K562 (cell line): ENCODE results near the gene OLIG1. TPM values are rescaled to one million over a fixed set of nuclear protein-coding genes. Genes with fewer than 3 reads are reported as not detected.

Experiments used
- ATAC-seq: fragments of 200-7000 bp; cut with Tn5 transposase; 3 replicates; pipeline ENCODE4 v1.9.1; 2020; ENCODE audit warnings: moderate library complexity
- BruUV-seq: library from RNA; stranded (reverse); fragments of 400-500 nt; replicated peaks from 2 replicates; lab custom pipeline; 2021; lab: Mats Ljungman, UMichigan
- CTCF ChIA-PET: fragments of 300-600 bp; formaldehyde crosslinking; extraction: SDS; loops from one replicate; lab custom pipeline; 2021; ENCODE audit warnings: low intra/inter-chr PET ratio; lab: Yijun Ruan, JAX
- POLR2A ChIA-PET: fragments of 300-600, 350-650 bp; sonication (Branson Sonifier 250); formaldehyde crosslinking; extraction: SDS; loops from one replicate; lab custom pipeline; 2021; ENCODE audit warnings: antibody characterized with exemption, inconsistent platforms; lab: Yijun Ruan, JAX
- DNase-seq, 4 experiments: peaks; one replicate each; pipeline versions ENCODE4 v3.0.0 to v3.0.0-alpha.2; 2011 to 2018; ENCODE audit warnings: low spot score in 3 of 4, mixed read lengths in 3 of 4; ENCODE audit errors: extremely low read depth in 1 of 4
- FAIRE-seq: peaks from 2 replicates; lab custom pipeline; 2011; peaks lifted over from hg19 to GRCh38; lab: Jason Lieb, UNC
- H2AFZ ChIP-seq: 2 replicates; pipeline ENCODE4 v1.6.0; 2011; ENCODE audit warnings: low read depth, low read length, control low read depth, inconsistent platforms
- H3K27ac ChIP-seq: fragments of 200-600 bp; 3 replicates; pipeline ENCODE4 v1.8.0; 2011; ENCODE audit warnings: low read depth, mild to moderate bottlenecking, control low read depth, inconsistent platforms, low read length, moderate library complexity, mixed read lengths; ENCODE audit errors: extremely low read depth
- H3K27me3 ChIP-seq, 2 experiments: fragments of 300-600 bp in 1 of 2; 2 replicates in 1 of 2; 3 replicates in 1 of 2; pipeline versions ENCODE4 v1.6.0 to v1.8.0; 2011; ENCODE audit warnings: inconsistent platforms in 2 of 2, low read length in 2 of 2, mild to moderate bottlenecking in 1 of 2, mixed read lengths in 1 of 2, moderate library complexity in 1 of 2; ENCODE audit not compliant: control insufficient read depth in 2 of 2, insufficient read depth in 2 of 2
- H3K36me3 ChIP-seq: fragments of 300-600 bp; 3 replicates; pipeline ENCODE4 v1.8.0; 2011; ENCODE audit warnings: mild to moderate bottlenecking, low read length, inconsistent platforms; ENCODE audit not compliant: control insufficient read depth, insufficient read depth
- H3K4me1 ChIP-seq, 2 experiments: fragments of 200-600 bp in 1 of 2; replicated peaks in 1 of 2; 2 replicates in 1 of 2; 3 replicates in 1 of 2; pipeline versions ENCODE4 v1.5.1 to v1.8.0; 2011; ENCODE audit warnings: inconsistent platforms in 2 of 2, low read length in 2 of 2, mild to moderate bottlenecking in 1 of 2, mixed read lengths in 1 of 2, moderate library complexity in 1 of 2; ENCODE audit not compliant: control insufficient read depth in 2 of 2, insufficient read depth in 2 of 2
- H3K4me2 ChIP-seq: 2 replicates; pipeline ENCODE4 v1.6.1; 2011; ENCODE audit warnings: low read length, control low read depth, inconsistent platforms, mixed read lengths; ENCODE audit not compliant: insufficient read depth
- H3K4me3 ChIP-seq: fragments of 200-600 bp; sonication (generic), shearing (Covaris generic); 2 replicates; pipeline ENCODE4 v1.5.1; 2016; ENCODE audit warnings: control low read depth, inconsistent platforms
- H3K79me2 ChIP-seq: fragments of 200-600 bp; 3 replicates; pipeline ENCODE4 v1.8.0; 2011; ENCODE audit warnings: low read length, inconsistent platforms; ENCODE audit not compliant: control insufficient read depth, insufficient read depth
- H3K9ac ChIP-seq, 2 experiments: 2 replicates each; pipeline versions ENCODE4 v1.6.0 to v1.6.1; 2011; ENCODE audit warnings: low read depth in 2 of 2, low read length in 2 of 2, control low read depth in 1 of 2, inconsistent platforms in 1 of 2, mild to moderate bottlenecking in 1 of 2, mixed read lengths in 1 of 2; ENCODE audit not compliant: insufficient read depth in 1 of 2
- H3K9me1 ChIP-seq: one replicate; pipeline ENCODE4 v1.6.0; 2011; ENCODE audit warnings: inconsistent platforms, mild to moderate bottlenecking, low read length, moderate library complexity; ENCODE audit not compliant: control insufficient read depth, insufficient read depth
- H3K9me3 ChIP-seq: replicated peaks from 2 replicates; pipeline ENCODE4 v1.5.1; 2011; ENCODE audit warnings: low read depth, low read length, inconsistent platforms; ENCODE audit not compliant: control insufficient read depth, insufficient read depth
- H4K20me1 ChIP-seq: replicated peaks from 2 replicates; pipeline ENCODE4 v1.6.1; 2011; ENCODE audit warnings: low read length, inconsistent platforms, mixed read lengths; ENCODE audit not compliant: control insufficient read depth, insufficient read depth
- CBX8 ChIP-seq: fragments of 200-600 bp; sonication (generic); IDR thresholded peaks from 2 replicates; pipeline ENCODE4 v1.6.1; 2012; ENCODE audit warnings: borderline replicate concordance, mixed run types, low read depth, mild to moderate bottlenecking, moderate library complexity, mixed read lengths, low read length, control low read depth, inconsistent platforms; ENCODE audit not compliant: poor library complexity, severe bottlenecking; ENCODE audit errors: extremely low read depth
- ELF2 ChIP-seq: fragments of 250-450 bp; sonication (Bioruptor Pico); IDR thresholded peaks from 2 replicates; pipeline ENCODE4 v1.5.0; 2021; ENCODE audit warnings: mild to moderate bottlenecking
- WGBS: fragments of 100-300 bp; shearing (Covaris generic); methylation state at CpG from one replicate; pipeline ENCODE4 v1.1.6; 2016; ENCODE audit warnings: low coverage, mixed read lengths; ENCODE audit not compliant: insufficient coverage; ENCODE audit errors: missing lambda C conversion rate; 5-methylcytosine and 5-hydroxymethylcytosine counted together
- in situ Hi-C: fragments of 300-500 bp; cut with MboI; formaldehyde crosslinking; loops from 4 replicates; pipeline ENCODE4 v1.15.0; 2018; ENCODE audit warnings: inconsistent platforms, mixed read lengths
- intact Hi-C: fragments of 100-400 bp; cut with micrococcal nuclease; formaldehyde crosslinking; loops from 2 replicates; pipeline ENCODE4 v1.14.2; 2022
- polyA plus RNA-seq, 8 experiments: library from polyadenylated mRNA; depleted of rRNA in 4 of 8; stranded (reverse) in 5 of 8; unstranded in 3 of 8; fragments of >200 nt; fragmentation: Nextera tagmentation in 2 of 8; fragmentation: Illumina TruSeq in 1 of 8; extraction: Ambion mirVana in 2 of 8; extraction: Trizol in 1 of 8; gene quantifications; 2 replicates each; pipeline versions ENCODE4 v1.2.1 to v1.2.3, GENCODE V29; 2011 to 2014; ENCODE audit warnings: inconsistent platforms in 1 of 8, missing spikeins in 1 of 8
- total RNA-seq, 7 experiments: library from RNA; depleted of rRNA in 6 of 7; stranded (reverse); fragments of >200 nt in 6 of 7; fragmentation: Illumina TruSeq in 2 of 7; extraction: Trizol in 2 of 7; gene quantifications; 2 replicates each; pipeline versions ENCODE4 v1.2.1 to v1.2.3, GENCODE V29; 2011 to 2021; ENCODE audit warnings: low replicate concordance in 1 of 7
- TF ChIP-seq, protein P1 (sequence below): fragments of 200-600 bp; sonication (generic); IDR thresholded peaks from one replicate; pipeline ENCODE4 v1.6.1; 2012; ENCODE audit warnings: mild to moderate bottlenecking, low read depth, low read length, inconsistent platforms

The OLIG1 gene
- total and polyA plus RNA-seq, 9 of the 15 experiments (the other 6 are each of a cell fraction or from before 2014, with no cell fraction given) = not detected

DNA sequence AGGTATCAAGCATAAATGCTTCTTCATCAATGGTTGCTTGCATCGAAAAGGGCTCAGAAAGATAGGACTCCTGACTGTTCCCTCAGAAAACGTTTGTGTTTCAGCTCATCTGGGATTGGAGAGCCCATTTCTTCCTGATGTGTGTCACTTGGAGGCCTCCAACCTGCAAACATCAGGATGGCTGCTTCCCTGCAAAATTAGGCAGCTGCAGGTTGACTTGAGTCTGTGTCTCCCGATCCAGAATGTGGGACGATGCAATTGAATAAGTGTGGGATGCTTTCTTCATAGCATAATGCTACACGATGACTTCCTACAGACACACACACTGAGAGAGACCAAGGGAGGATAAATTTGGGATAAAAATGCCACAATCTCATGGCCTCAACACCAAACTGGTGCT is 42.2 kb downstream of the OLIG1 start:
- intact Hi-C loops = no loop called here
- BruUV-seq = no TSS peak
- Histone ChIP-seq H3K4me1 (peaks cover 0 to 7% of the 10 kb centered on the region in 2 experiments; a peak in 2 of 5 replicates), H3K4me3 (no peak overlapping the region), H3K27ac (no peak overlapping the region), H3K9ac (no peak overlapping the region), H3K36me3 (no peaks in the 10 kb centered on the region), H3K9me3 (no peaks in the 10 kb centered on the region), H3K79me2 (no peaks in the 10 kb centered on the region), H4K20me1 (peaks cover 3% of the 10 kb centered on the region; the same call in 1 of the 2 replicates), H3K4me2 (no peak overlapping the region), H3K27me3 (peaks cover 80 to 81% of the 10 kb centered on the region in 2 experiments), H3K9me1 (no peaks in the 10 kb centered on the region), H2AFZ (no peak overlapping the region)
- ATAC-seq = no peak
- 4% methylated on average over 5 of the region's 5 CpGs for WGBS
- ChIA-PET CTCF (no interaction called here), POLR2A (interaction anchor here (0.8 to 1.6 kb wide), 3 partner anchors 10 to 25 kb away, joined by 3 to 5 read pairs (median 3); no protein-coding TSS in a partner anchor)
- DNase-seq = no peak
- in situ Hi-C loops = no loop called here
- no peak for FAIRE-seq
- TF ChIP-seq, protein P1, sequence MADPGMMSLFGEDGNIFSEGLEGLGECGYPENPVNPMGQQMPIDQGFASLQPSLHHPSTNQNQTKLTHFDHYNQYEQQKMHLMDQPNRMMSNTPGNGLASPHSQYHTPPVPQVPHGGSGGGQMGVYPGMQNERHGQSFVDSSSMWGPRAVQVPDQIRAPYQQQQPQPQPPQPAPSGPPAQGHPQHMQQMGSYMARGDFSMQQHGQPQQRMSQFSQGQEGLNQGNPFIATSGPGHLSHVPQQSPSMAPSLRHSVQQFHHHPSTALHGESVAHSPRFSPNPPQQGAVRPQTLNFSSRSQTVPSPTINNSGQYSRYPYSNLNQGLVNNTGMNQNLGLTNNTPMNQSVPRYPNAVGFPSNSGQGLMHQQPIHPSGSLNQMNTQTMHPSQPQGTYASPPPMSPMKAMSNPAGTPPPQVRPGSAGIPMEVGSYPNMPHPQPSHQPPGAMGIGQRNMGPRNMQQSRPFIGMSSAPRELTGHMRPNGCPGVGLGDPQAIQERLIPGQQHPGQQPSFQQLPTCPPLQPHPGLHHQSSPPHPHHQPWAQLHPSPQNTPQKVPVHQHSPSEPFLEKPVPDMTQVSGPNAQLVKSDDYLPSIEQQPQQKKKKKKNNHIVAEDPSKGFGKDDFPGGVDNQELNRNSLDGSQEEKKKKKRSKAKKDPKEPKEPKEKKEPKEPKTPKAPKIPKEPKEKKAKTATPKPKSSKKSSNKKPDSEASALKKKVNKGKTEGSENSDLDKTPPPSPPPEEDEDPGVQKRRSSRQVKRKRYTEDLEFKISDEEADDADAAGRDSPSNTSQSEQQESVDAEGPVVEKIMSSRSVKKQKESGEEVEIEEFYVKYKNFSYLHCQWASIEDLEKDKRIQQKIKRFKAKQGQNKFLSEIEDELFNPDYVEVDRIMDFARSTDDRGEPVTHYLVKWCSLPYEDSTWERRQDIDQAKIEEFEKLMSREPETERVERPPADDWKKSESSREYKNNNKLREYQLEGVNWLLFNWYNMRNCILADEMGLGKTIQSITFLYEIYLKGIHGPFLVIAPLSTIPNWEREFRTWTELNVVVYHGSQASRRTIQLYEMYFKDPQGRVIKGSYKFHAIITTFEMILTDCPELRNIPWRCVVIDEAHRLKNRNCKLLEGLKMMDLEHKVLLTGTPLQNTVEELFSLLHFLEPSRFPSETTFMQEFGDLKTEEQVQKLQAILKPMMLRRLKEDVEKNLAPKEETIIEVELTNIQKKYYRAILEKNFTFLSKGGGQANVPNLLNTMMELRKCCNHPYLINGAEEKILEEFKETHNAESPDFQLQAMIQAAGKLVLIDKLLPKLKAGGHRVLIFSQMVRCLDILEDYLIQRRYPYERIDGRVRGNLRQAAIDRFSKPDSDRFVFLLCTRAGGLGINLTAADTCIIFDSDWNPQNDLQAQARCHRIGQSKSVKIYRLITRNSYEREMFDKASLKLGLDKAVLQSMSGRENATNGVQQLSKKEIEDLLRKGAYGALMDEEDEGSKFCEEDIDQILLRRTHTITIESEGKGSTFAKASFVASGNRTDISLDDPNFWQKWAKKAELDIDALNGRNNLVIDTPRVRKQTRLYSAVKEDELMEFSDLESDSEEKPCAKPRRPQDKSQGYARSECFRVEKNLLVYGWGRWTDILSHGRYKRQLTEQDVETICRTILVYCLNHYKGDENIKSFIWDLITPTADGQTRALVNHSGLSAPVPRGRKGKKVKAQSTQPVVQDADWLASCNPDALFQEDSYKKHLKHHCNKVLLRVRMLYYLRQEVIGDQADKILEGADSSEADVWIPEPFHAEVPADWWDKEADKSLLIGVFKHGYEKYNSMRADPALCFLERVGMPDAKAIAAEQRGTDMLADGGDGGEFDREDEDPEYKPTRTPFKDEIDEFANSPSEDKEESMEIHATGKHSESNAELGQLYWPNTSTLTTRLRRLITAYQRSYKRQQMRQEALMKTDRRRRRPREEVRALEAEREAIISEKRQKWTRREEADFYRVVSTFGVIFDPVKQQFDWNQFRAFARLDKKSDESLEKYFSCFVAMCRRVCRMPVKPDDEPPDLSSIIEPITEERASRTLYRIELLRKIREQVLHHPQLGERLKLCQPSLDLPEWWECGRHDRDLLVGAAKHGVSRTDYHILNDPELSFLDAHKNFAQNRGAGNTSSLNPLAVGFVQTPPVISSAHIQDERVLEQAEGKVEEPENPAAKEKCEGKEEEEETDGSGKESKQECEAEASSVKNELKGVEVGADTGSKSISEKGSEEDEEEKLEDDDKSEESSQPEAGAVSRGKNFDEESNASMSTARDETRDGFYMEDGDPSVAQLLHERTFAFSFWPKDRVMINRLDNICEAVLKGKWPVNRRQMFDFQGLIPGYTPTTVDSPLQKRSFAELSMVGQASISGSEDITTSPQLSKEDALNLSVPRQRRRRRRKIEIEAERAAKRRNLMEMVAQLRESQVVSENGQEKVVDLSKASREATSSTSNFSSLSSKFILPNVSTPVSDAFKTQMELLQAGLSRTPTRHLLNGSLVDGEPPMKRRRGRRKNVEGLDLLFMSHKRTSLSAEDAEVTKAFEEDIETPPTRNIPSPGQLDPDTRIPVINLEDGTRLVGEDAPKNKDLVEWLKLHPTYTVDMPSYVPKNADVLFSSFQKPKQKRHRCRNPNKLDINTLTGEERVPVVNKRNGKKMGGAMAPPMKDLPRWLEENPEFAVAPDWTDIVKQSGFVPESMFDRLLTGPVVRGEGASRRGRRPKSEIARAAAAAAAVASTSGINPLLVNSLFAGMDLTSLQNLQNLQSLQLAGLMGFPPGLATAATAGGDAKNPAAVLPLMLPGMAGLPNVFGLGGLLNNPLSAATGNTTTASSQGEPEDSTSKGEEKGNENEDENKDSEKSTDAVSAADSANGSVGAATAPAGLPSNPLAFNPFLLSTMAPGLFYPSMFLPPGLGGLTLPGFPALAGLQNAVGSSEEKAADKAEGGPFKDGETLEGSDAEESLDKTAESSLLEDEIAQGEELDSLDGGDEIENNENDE = no peak
- TF ChIP-seq ELF2 (CRISPR knock-in tag) (no peak), CBX8 (peak; percentile 73)
